ENCODE measurements around the gene GIPR.
"Not testable (repeated sequence)": the region's sequence is repeated elsewhere in the genome, so short reads cannot be mapped to it uniquely, and the experiment has no call there.

GIPR gene

GRCh38 chr19:45681391-45682015 is 13.5 kb downstream of the GIPR start:
- Histone ChIP-seq H3K4me3 (ENCODE audit: insufficient read length, low read depth) (peak overlapping the region; percentile 15), H3K4me1 (ENCODE audit: insufficient read depth, insufficient read length) (peaks cover 4% of the 10 kb centered on the region), H3K36me3 (ENCODE audit: insufficient read depth, insufficient read length, low read length) (peaks cover 25% of the 10 kb centered on the region), H3K27me3 (ENCODE audit: insufficient read depth, insufficient read length) (peaks cover 22% of the 10 kb centered on the region), H3K9ac (ENCODE audit: insufficient read length, low read depth) (peak overlapping the region; percentile 42), H3K9me3 (ENCODE audit: insufficient read depth, low read length) (no peaks in the 10 kb centered on the region)
- TF ChIP-seq SUZ12 (IDR thresholded peaks at IDR 0.05; ENCODE audit: extremely low read depth, insufficient read depth, insufficient read length) (no peak), ZNF274 (IDR thresholded peaks at IDR 0.05; ENCODE audit: low read depth, low read length) (no peak), YY1 (IDR thresholded peaks at IDR 0.05; ENCODE audit: insufficient read depth, insufficient read length) (no peak)
- DNase-seq (ENCODE audit: low read depth, low spot score), result peak; percentile 47

DNA sequence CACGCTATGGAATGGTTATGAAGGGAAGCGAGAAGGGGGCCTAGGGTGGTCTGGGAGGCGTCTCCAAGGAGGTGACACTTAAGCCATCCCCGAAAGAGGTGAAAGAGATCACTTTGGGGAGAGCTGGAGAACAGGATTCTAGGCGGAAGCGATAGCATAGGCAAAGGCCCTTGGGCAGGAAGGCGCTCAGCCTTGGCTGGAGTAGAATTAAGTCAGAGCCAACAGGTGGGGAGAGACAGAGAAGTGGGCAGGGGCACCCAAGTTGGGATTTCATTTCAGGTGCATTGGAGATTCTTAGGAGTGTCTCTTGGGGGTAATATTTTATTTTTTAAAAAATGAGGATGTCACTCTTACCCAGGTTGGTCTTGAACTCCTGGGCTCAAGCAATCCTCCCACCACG is 14.1 kb downstream of the GIPR start:
- DNase-seq (ENCODE audit: low read depth, low spot score), result no peak
- peaks cover 22% of the 10 kb centered on the region for H3K27me3 ChIP-seq (ENCODE audit: insufficient read depth, insufficient read length)
- TF ChIP-seq ZNF274 (IDR thresholded peaks at IDR 0.05; ENCODE audit: low read depth, low read length) (no peak), SUZ12 (IDR thresholded peaks at IDR 0.05; ENCODE audit: extremely low read depth, insufficient read depth, insufficient read length) (no peak), YY1 (IDR thresholded peaks at IDR 0.05; ENCODE audit: insufficient read depth, insufficient read length) (no peak)
- H3K4me3 ChIP-seq (ENCODE audit: insufficient read length, low read depth), result no peak overlapping the region
- peak overlapping the region; percentile 42 for H3K9ac ChIP-seq (ENCODE audit: insufficient read length, low read depth)
- H3K9me3 ChIP-seq (ENCODE audit: insufficient read depth, low read length), result no peaks in the 10 kb centered on the region
- H3K36me3 ChIP-seq (ENCODE audit: insufficient read depth, insufficient read length, low read length), result peaks cover 29% of the 10 kb centered on the region
- peaks cover 4% of the 10 kb centered on the region for H3K4me1 ChIP-seq (ENCODE audit: insufficient read depth, insufficient read length)

GRCh38 chr19:45682908-45683307 is 14.9 kb downstream of the GIPR start:
- no peak for TF ChIP-seq ZNF274 (IDR thresholded peaks at IDR 0.05; ENCODE audit: low read depth, low read length)
- TF ChIP-seq YY1 (IDR thresholded peaks at IDR 0.05; ENCODE audit: insufficient read depth, insufficient read length), result no peak
- no peak for TF ChIP-seq SUZ12 (IDR thresholded peaks at IDR 0.05; ENCODE audit: extremely low read depth, insufficient read depth, insufficient read length)
- no peak for DNase-seq (ENCODE audit: low read depth, low spot score)
- Histone ChIP-seq H3K4me1 (ENCODE audit: insufficient read depth, insufficient read length) (peaks cover 4% of the 10 kb centered on the region), H3K36me3 (ENCODE audit: insufficient read depth, insufficient read length, low read length) (peaks cover 37% of the 10 kb centered on the region), H3K9ac (ENCODE audit: insufficient read length, low read depth) (no peak overlapping the region), H3K4me3 (ENCODE audit: insufficient read length, low read depth) (no peak overlapping the region), H3K9me3 (ENCODE audit: insufficient read depth, low read length) (no peaks in the 10 kb centered on the region), H3K27me3 (ENCODE audit: insufficient read depth, insufficient read length) (peaks cover 18% of the 10 kb centered on the region)

GRCh38 chr19:45685045-45685444 is 17.0 kb downstream of the GIPR start:
- not testable (repeated sequence) for H3K4me1 ChIP-seq (ENCODE audit: insufficient read depth, insufficient read length); DNase-seq (ENCODE audit: low read depth, low spot score); H3K27me3 ChIP-seq (ENCODE audit: insufficient read depth, insufficient read length); H3K9ac ChIP-seq (ENCODE audit: insufficient read length, low read depth); H3K9me3 ChIP-seq (ENCODE audit: insufficient read depth, low read length); H3K4me3 ChIP-seq (ENCODE audit: insufficient read length, low read depth)
- H3K36me3 ChIP-seq (ENCODE audit: insufficient read depth, insufficient read length, low read length), result peaks cover 52% of the 10 kb centered on the region

DNA sequence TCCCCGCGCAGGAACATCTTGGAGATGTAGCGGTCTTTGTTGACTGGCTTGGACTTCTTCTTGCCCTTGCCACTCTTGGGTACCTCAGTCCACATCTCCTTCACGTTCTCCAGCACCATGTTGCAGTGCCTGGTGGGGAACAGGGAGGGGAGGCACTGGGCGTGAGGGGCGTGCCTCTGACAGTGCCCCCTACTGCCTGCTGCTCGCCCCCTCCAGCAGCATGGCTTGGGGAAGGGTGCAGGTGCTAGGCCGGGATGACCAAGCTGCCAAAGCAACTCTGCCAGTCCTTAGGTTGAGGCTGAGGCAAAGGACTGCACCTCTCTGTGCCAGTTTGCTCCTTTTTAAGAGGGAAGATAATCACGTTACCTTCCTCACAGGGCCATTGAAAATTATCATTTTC is 19.6 kb downstream of the GIPR start:
- Histone ChIP-seq H3K27me3 (ENCODE audit: insufficient read depth, insufficient read length) (no peaks in the 10 kb centered on the region), H3K4me1 (ENCODE audit: insufficient read depth, insufficient read length) (no peaks in the 10 kb centered on the region), H3K9ac (ENCODE audit: insufficient read length, low read depth) (no peak overlapping the region), H3K4me3 (ENCODE audit: insufficient read length, low read depth) (no peak overlapping the region), H3K36me3 (ENCODE audit: insufficient read depth, insufficient read length, low read length) (peaks cover 52% of the 10 kb centered on the region), H3K9me3 (ENCODE audit: insufficient read depth, low read length) (no peaks in the 10 kb centered on the region)
- no peak for DNase-seq (ENCODE audit: low read depth, low spot score)
- TF ChIP-seq YY1 (IDR thresholded peaks at IDR 0.05; ENCODE audit: insufficient read depth, insufficient read length) (no peak), ZNF274 (IDR thresholded peaks at IDR 0.05; ENCODE audit: low read depth, low read length) (no peak), SUZ12 (IDR thresholded peaks at IDR 0.05; ENCODE audit: extremely low read depth, insufficient read depth, insufficient read length) (no peak)

- peak; percentile 82 for DNase-seq (ENCODE audit: low read depth, low spot score)
- Histone ChIP-seq H3K4me1 (ENCODE audit: insufficient read depth, insufficient read length) (peaks cover 2% of the 10 kb centered on the region), H3K9me3 (ENCODE audit: insufficient read depth, low read length) (no peaks in the 10 kb centered on the region), H3K27me3 (ENCODE audit: insufficient read depth, insufficient read length) (no peaks in the 10 kb centered on the region), H3K36me3 (ENCODE audit: insufficient read depth, insufficient read length, low read length) (peaks cover 49% of the 10 kb centered on the region), H3K4me3 (ENCODE audit: insufficient read length, low read depth) (peak within 1 kb of the TSS; percentile 88), H3K9ac (ENCODE audit: insufficient read length, low read depth) (peak within 1 kb of the TSS; percentile 97)
- TF ChIP-seq ZNF274 (IDR thresholded peaks at IDR 0.05; ENCODE audit: low read depth, low read length) (no peak), YY1 (IDR thresholded peaks at IDR 0.05; ENCODE audit: insufficient read depth, insufficient read length) (no peak), SUZ12 (IDR thresholded peaks at IDR 0.05; ENCODE audit: extremely low read depth, insufficient read depth, insufficient read length) (no peak)
Observed at GRCh38 chr19:45691516-45692186, 23.6 kb downstream of the GIPR start, which contains the start of gene SNRPD2. Gene SNRPD2 (minus strand): TSS chr19:45691953. CDS start chr19:45691888, 65 bp downstream.

- Histone ChIP-seq H3K4me3 (ENCODE audit: insufficient read length, low read depth) (peak within 1 kb of the TSS; percentile 88), H3K9me3 (ENCODE audit: insufficient read depth, low read length) (no peaks in the 10 kb centered on the region), H3K9ac (ENCODE audit: insufficient read length, low read depth) (peak within 1 kb of the TSS; percentile 97), H3K27me3 (ENCODE audit: insufficient read depth, insufficient read length) (no peaks in the 10 kb centered on the region), H3K4me1 (ENCODE audit: insufficient read depth, insufficient read length) (peaks cover 2% of the 10 kb centered on the region), H3K36me3 (ENCODE audit: insufficient read depth, insufficient read length, low read length) (peaks cover 47% of the 10 kb centered on the region)
- TF ChIP-seq ZNF274 (IDR thresholded peaks at IDR 0.05; ENCODE audit: low read depth, low read length) (no peak), SUZ12 (IDR thresholded peaks at IDR 0.05; ENCODE audit: extremely low read depth, insufficient read depth, insufficient read length) (no peak), YY1 (IDR thresholded peaks at IDR 0.05; ENCODE audit: insufficient read depth, insufficient read length) (no peak)
- DNase-seq (ENCODE audit: low read depth, low spot score), result peak; percentile 95
Observed at GRCh38 chr19:45692187-45693105, 24.4 kb downstream of the GIPR start, which contains the start of gene QPCTL. Gene QPCTL (plus strand): TSS chr19:45692666. CDS start chr19:45692704, 38 bp downstream.
